Cardiac muscle cell (in vitro differentiated cells and primary cell): ENCODE data around the gene DTX1. TPM values are rescaled to one million over a fixed set of nuclear protein-coding genes. Genes with fewer than 3 reads are reported as not detected.
A peak's percentile ranks its signal among the peaks of the same experiment; 100 is the strongest.

ENCODE experiments used
- DNase-seq, 2 donors: peaks; one replicate each; pipeline versions ENCODE4 v3.0.0 to v3.0.0-alpha.2; 2010 to 2017; ENCODE audit warnings: low read depth in 1 of 2, low spot score in 1 of 2
- H3K27ac ChIP-seq: fragments of 200-600 bp; sonication (generic); 2 replicates; pipeline ENCODE4 v1.5.1; 2016
- H3K27me3 ChIP-seq: fragments of 200-600 bp; sonication (generic); 2 replicates; pipeline ENCODE4 v1.6.0; 2016; ENCODE audit warnings: control low read depth
- H3K36me3 ChIP-seq: fragments of 200-600 bp; sonication (generic); 2 replicates; pipeline ENCODE4 v1.5.1; 2016; ENCODE audit warnings: control low read depth
- H3K4me1 ChIP-seq: fragments of 200-600 bp; sonication (generic); 2 replicates; pipeline ENCODE4 v1.8.1; 2017; ENCODE audit warnings: low read depth, mild to moderate bottlenecking, mixed run types
- H3K4me3 ChIP-seq: fragments of 200-600 bp; sonication (generic); 2 replicates; pipeline ENCODE4 v1.5.1; 2016; ENCODE audit warnings: mild to moderate bottlenecking
- H3K9me3 ChIP-seq: fragments of 200-600 bp; sonication (generic); 2 replicates; pipeline ENCODE4 v1.5.1; 2017; ENCODE audit warnings: low read depth, mild to moderate bottlenecking, control low read depth
- CTCF ChIP-seq: IDR thresholded peaks from 2 replicates; pipeline ENCODE4 v1.5.1; 2012; ENCODE audit warnings: low read depth, mild to moderate bottlenecking, low read length
- polyA plus RNA-seq: library from polyadenylated mRNA; unstranded; fragments of >200 nt; fragmentation: Nextera tagmentation; extraction: Ambion mirVana; gene quantifications from 2 replicates; pipeline ENCODE4 v1.2.1, GENCODE V29; 2016
- total RNA-seq: library from RNA; depleted of rRNA; stranded (reverse); fragments of >200 nt; gene quantifications from 2 replicates; pipeline ENCODE4 v1.2.3, GENCODE V29; 2016

DTX1 gene
- total and polyA plus RNA-seq, 2 experiments from 2014 or later, result 0.46 to 0.48 TPM

GRCh38 chr12:113109872-113110599, 53.5 kb downstream of the DTX1 start:
- H3K4me3 ChIP-seq, result no peak overlapping the region
- no peaks in the 10 kb centered on the region for H3K36me3 ChIP-seq
- no peaks in the 10 kb centered on the region for H3K27me3 ChIP-seq
- no peak overlapping the region for H3K27ac ChIP-seq
- no peaks in the 10 kb centered on the region for H3K4me1 ChIP-seq
- H3K9me3 ChIP-seq, result no peaks in the 10 kb centered on the region
- TF ChIP-seq CTCF, result no peak
- DNase-seq, result no peak

GRCh38 chr12:113111247-113111646, 54.7 kb downstream of the DTX1 start:
- Histone ChIP-seq H3K36me3 (no peaks in the 10 kb centered on the region), H3K9me3 (no peaks in the 10 kb centered on the region), H3K27ac (no peak overlapping the region), H3K4me3 (no peak overlapping the region), H3K4me1 (no peaks in the 10 kb centered on the region), H3K27me3 (no peaks in the 10 kb centered on the region)
- DNase-seq, result no peak
- TF ChIP-seq CTCF, result no peak

GRCh38 chr12:113112043-113112899, 55.7 kb downstream of the DTX1 start:
- Histone ChIP-seq H3K27me3 (no peaks in the 10 kb centered on the region), H3K27ac (no peak overlapping the region), H3K36me3 (no peaks in the 10 kb centered on the region), H3K4me3 (no peak overlapping the region), H3K4me1 (no peaks in the 10 kb centered on the region), H3K9me3 (no peaks in the 10 kb centered on the region)
- TF ChIP-seq CTCF, result no peak
- peak in 1 of 2 donors; percentile 20 for DNase-seq

GRCh38 chr12:113113397-113113796, 56.9 kb downstream of the DTX1 start:
- TF ChIP-seq CTCF, result no peak
- DNase-seq, result no peak
- no peaks in the 10 kb centered on the region for H3K4me1 ChIP-seq
- H3K9me3 ChIP-seq, result no peaks in the 10 kb centered on the region
- no peaks in the 10 kb centered on the region for H3K27me3 ChIP-seq
- H3K27ac ChIP-seq, result no peak overlapping the region
- H3K4me3 ChIP-seq, result no peak overlapping the region
- H3K36me3 ChIP-seq, result no peaks in the 10 kb centered on the region

- H3K4me1 ChIP-seq, result no peaks in the 10 kb centered on the region
- DNase-seq, result no peak
- no peaks in the 10 kb centered on the region for H3K27me3 ChIP-seq
- no peaks in the 10 kb centered on the region for H3K36me3 ChIP-seq
- TF ChIP-seq CTCF, result no peak
- H3K9me3 ChIP-seq, result no peaks in the 10 kb centered on the region
- no peak overlapping the region for H3K4me3 ChIP-seq
- no peak overlapping the region for H3K27ac ChIP-seq
Observed at GRCh38 chr12:113114447-113115178, 58.1 kb downstream of the DTX1 start.
